H1 (cell line): ENCODE data around the gene PLD2. TPM values are rescaled to one million over a fixed set of nuclear protein-coding genes. Genes with fewer than 3 reads are reported as not detected.

ENCODE experiments used
- POLR2AphosphoS5 ChIP-seq: IDR thresholded peaks from 2 replicates; pipeline ENCODE4 v1.6.1; 2011; ENCODE audit warnings: low read depth, low read length
- SRF ChIP-seq: IDR thresholded peaks from 2 replicates; pipeline ENCODE4 v1.6.1; 2011; ENCODE audit warnings: mild to moderate bottlenecking, low read depth, low read length, moderate library complexity
- polyA plus RNA-seq, 7 experiments: library from polyadenylated mRNA; depleted of rRNA in 3 of 7; stranded (reverse) in 5 of 7; unstranded in 2 of 7; fragments of >200 nt in 5 of 7; fragments of 200-250 nt in 2 of 7; gene quantifications; 1 replicate in 5 of 7; 2 replicates in 1 of 7; 4 replicates in 1 of 7; pipeline versions ENCODE4 v1.2.1 to v1.2.3, GENCODE V29; 2011 to 2013; ENCODE audit warnings: missing spikeins in 2 of 7, mixed read lengths in 2 of 7
- total RNA-seq: library from RNA; stranded (reverse); fragmentation: NEBNext Ultra II Directional; extraction: Animal tissue kit (Norgen Biotek cat#: 25700); gene quantifications from 2 replicates; pipeline ENCODE4 v1.2.1, GENCODE V29; 2021

PLD2 gene
- total and polyA plus RNA-seq, 2 of the 8 experiments (the other 6 are each of a cell fraction or from before 2014, with no cell fraction given) = 44.3 to 48.4 TPM

DNA sequence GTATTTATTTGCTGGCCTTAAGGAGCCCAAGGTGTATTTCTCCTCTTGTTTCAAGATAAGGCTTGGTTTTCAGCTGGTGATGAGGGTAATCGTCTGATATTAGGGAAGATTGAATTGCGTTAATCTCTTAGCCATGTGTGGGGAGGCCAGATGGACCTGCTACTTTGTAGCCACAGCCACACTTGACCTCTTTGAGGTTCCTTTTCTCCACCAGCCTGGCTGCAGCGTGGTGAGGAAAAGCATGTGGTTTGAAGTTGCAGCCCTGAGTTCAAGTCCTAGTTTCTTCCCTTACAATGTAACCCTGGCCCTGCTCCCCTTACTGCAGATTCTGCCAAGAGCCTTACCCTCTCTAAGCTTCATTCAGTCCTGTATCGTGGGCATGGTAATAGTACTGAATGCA lies 29.3 kb downstream of the PLD2 start (continued):
- no peak for TF ChIP-seq POLR2AphosphoS5
- no peak for TF ChIP-seq SRF
